Non-pigmented ciliary epithelial cell (primary cell): ENCODE measurements around the gene NTNG2.

Experiments used
- DNase-seq: peaks from one replicate; pipeline ENCODE4 v3.0.0-alpha.2; 2010; ENCODE audit warnings: low read depth

The NTNG2 gene

GRCh38 chr9:132236662-132237311, 74.9 kb downstream of the NTNG2 start:
- DNase-seq = no peak

GRCh38 chr9:132237481-132237880, 75.6 kb downstream of the NTNG2 start:
- DNase-seq = no peak

GRCh38 chr9:132238026-132238972, 76.4 kb downstream of the NTNG2 start:
- DNase-seq = no peak

DNA sequence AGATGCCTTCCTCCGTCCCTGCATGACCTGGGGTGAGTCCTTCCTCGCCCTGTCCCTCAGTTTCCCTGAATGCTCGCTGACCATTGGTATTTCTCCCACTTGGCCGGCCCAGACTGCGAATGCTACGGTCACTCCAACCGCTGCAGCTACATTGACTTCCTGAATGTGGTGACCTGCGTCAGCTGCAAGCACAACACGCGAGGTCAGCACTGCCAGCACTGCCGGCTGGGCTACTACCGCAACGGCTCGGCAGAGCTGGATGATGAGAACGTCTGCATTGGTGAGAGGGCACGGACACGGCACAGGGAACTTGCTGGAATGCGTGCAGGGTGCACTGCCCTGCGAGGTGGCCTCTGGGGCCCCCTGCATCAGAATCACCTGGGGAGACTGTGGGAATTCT, 77.1 kb downstream of the NTNG2 start:
- no peak for DNase-seq

DNA sequence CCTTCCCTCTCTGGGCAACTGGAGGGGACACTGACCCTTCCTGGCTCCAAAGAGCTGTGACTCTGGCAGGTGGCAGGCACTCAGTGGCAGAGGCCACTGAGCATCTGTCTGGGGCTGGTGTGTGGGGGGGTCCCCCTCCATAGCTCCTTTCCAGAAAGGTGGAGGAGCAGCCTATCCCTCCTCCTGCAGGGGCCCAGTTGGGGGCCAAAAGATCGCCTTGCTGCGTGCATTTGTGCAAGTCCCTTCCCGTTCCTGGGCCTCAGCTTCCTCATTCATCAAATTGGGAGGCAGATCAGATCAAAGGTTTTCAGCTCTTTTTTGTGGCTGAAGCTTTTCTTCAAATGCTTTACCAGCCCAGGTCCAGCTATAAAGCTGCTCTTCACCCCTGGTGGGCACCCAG, 77.7 kb downstream of the NTNG2 start:
- no peak for DNase-seq

DNA sequence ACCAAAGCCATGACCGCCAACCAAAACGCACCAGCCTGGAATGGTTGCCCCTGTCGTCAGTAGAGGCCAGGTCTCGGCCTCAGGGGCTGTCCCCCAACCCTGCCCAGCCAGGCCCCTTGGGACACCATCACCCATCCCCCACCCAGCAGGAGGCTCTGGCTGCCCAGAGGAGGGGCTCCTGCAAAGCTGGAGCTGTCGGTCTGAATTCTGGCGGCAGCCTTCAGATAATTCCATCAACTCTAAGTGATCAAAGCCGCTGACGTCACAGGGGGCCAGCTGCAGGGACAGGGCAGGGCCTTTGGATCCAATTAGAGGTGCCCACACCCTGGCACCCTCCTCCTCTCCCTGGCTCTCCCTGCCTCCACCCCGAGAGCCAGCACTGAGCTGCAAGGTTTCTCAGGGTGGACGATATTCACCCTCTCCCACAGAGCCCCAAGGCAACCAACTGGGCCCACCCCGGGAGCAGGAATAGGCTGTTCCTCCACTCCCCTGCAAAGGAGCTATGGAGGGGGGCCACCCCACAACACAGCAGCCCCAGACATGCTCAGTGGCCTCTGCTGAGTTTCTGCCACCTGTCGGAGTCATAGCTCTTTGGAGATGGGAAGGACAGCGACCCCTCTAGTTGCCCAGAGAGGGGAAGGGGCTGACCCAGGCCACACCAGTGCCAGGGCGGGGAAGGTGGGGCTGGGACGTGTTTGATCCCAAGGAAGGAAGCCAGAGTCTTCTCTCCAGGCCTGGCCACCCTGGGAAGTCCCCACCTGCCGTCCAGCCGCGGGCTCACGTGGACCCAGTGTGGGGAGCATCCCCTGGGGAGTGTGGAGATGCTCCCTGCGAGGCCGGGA, 78.4 kb downstream of the NTNG2 start:
- no peak for DNase-seq

GRCh38 chr9:132240841-132241482, 79.1 kb downstream of the NTNG2 start:
- peak; percentile 27 for DNase-seq

DNA sequence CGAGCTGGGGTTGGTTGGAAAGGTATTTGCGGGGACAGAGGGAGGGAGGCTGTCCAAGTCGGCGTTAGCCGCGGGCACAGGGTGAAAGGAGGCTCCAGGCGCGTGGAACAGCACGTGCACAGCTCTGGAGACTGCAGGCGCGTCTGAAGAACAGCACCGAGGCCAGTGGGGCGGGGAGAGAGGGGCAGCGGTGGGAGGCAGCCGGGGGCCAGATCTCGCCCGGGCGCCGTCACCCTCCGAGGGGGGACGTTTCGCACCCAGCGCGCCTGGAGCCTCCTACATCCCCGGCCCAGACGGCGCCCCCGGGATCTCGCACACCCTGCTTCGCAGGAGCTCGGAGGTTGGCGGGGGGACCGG, 79.6 kb downstream of the NTNG2 start:
- no peak for DNase-seq

- DNase-seq = no peak
These were observed 80.2 kb downstream of the NTNG2 start for GRCh38 chr9:132241840-132242620.

- DNase-seq = no peak
These were observed 80.8 kb downstream of the NTNG2 start for GRCh38 chr9:132242621-132243155.

DNA sequence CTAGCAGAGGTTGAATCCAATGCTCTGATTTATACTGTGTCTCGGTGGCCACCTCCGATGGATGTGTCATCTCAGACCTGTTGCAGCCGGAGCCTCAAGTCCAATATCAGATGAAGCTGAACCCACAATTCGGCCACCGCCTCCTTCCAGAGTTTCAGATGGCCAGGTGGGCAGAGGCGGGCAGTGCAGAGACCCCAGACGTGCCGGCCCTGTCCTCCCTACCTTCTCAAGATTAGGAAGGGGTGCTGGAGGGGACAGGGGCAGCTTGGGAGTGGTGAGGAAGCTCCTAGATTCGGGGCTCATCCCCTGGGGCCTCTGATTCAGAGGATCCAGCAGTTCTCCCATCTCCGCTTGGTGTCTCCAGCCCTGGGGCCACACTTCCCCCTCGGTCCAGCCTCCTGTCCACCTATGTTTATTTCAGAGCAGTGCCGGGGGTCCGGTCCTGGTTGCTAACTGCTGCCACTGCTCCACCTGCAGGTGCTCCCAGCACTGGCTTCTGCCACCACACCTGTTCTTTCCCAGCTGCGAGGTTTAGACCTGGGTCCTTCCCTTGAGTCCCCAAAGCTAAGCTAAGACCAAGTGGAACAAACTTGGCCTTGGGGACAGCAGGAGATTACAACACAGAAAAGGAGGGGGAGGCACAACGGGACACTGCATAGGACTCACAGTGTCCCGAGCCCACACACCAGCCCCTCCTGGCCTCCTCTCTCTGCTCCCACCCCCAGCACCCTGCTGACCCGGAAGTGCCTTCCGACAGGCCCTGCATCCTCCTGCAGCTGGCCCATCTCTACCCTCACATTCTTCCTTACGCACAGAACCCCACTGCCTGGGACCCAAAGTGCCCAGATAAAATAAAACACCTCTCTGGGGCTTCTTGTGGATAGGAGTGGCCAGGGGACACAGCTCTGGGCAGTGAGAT, 81.6 kb downstream of the NTNG2 start:
- DNase-seq = no peak

GRCh38 chr9:132244582-132245455, 83.0 kb downstream of the NTNG2 start:
- DNase-seq = no peak

DNA sequence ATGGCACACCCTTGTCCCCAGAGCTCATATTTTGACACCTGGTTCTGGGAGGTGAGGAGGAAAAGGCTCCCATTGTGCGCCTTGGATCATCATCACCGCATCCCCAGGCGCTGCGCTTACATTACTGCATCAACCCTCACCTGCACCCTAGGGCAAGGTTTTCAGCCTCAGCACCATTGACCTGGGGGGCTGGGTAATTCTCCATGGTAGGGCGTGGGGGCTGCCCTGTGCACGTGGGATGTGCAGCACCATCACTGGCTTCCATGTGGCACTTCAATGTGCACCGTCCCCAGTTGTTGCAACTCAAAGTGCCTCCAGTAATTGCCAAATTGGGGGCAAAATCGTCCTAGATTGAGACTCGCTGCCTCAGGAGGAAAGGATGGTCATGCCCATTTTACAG, 83.6 kb downstream of the NTNG2 start:
- no peak for DNase-seq

GRCh38 chr9:132247942-132248341, 86.1 kb downstream of the NTNG2 start:
- no peak for DNase-seq

DNA sequence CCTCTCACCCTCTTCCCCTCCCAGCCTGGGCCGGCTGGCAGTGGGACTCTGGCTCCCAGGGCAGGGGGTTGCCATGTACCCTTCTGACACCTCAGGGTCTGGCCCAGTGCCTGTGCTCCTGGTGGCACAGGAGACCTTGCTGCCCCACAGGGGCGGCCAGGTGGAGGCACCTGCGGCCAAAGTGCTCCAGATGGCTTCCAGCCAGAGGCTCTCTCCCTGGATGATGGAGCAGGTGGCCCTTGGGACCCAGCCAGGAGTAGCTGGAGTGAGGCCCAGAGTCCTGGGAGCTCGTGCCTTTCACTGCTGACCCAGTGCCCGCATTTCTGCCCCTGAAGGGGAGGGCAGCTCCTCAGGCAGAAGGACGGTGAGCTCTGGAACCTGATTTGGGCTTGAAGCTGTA, 87.3 kb downstream of the NTNG2 start:
- DNase-seq = no peak

DNA sequence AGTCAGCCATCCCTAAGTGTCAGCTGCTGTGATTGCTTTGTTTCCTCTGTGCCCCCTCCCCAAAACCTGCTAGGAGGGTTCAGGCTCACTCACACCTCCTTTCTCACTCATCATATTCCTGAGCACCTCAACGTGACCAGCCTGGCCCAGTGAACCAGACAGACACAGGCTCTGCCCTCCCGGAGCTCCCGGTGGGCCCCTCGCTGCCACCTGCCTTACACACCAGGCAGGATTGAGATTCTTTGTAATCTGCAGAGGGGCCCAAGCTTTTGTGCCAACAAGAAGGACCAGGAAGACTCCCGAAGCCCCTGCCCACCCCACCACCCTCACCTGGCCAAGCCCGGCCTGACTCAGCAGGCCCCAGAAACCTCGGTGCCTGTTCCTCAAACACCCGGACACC, 87.8 kb downstream of the NTNG2 start:
- no peak for DNase-seq

- no peak for DNase-seq
These were observed 88.7 kb downstream of the NTNG2 start for GRCh38 chr9:132250324-132251262.

DNA sequence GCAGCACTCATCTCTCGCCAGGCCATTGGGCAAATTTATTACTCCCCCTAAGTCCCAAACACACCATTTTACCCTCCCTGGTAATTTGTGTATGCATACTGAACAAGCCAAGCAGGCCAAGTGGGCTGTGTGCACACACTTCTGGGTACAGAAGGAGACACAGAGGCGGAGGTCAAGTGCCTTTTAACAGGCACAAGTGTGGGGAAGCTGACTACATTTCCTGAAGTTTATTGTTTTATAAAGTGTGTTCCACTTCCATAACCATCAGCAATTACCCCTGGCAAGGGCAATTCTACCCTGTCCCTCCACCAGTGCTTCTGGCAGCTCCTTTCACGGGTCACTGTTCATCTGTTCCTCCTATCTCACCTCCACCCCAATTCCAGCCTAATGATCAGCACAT, 99.0 kb downstream of the NTNG2 start:
- no peak for DNase-seq
